Nucleus accumbens (tissue), 56 donors: ENCODE measurements around the gene SLC25A33.
"Not testable (repeated sequence)": the region's sequence is repeated elsewhere in the genome, so short reads cannot be mapped to it uniquely, and the experiment has no call there.

Experiments
- DNase-seq, 56 donors: peaks; one replicate each; lab custom pipeline; 2025; lab: John Stamatoyannopoulos, UW

SLC25A33 gene

DNA sequence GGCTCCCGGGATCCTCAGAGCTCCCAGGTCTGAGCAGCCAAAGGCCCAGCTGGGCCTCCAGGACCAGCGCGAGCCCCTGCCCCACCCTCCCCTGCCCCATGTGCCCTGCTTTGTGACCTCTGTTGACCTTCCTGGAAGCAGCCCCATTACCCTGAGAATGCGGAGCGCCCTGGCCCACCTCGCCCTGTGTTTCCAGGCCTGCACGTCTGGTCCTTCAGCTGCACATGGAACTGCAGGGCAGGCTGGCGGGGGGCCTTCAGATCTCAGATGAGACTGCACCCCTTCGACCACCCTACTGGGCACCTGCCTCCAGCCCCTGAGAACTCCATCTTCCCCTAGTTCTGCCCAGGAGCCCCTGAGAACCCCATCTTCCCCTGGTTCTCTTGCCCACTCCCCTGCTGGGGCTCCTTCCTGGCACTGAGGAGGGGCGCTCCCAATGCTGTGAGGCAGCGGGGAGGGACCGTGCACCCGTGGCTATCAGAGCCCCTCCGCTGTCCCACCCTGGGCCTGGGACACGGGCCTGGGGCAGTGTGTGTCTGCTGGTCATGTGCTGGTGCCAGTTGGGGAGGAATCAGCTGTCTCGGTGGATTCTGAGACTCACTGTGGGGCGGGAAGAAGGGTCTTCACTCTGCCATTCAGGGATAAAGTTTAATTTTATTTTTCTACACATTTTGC is 74.5 kb downstream of the SLC25A33 start:
- DNase-seq: no peak

DNA sequence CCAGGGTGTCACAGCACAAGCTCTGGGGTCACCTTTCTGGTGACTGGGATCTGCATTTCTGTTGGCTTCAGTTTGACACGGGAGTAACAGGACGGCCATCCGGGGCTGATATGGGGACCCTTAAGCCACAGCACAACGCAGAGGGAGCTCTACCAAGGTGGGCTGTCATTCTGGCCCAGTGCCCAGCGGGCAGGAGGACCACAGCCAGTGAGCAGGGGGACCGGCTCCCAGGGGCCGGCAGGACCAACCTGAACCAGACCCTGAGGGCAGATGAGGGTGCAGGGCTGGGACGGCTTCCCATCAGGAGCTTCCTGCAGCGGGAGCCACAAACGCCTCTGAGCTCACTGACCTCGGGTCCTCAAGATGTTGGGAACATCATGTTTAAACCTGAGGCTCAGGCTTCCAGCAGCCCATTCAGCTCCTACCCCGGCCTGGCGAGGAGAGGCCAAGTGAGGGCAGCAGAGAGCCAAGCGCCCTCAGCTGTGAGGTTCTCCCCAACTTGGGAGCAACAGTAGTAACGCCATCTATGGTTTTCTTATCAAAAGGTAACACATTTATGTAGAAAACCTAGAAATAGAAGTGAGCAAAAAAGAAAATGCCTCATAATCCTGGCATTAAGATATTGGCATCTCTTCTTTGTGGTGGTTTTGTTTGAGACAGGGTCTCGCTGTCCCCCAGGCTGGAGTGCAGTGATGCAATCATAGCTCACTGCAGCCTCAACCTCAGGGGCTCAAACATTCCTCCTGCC is 76.2 kb downstream of the SLC25A33 start:
- peak in 24 of 56 donors; percentile 0 to 61 (median 22) for DNase-seq

DNA sequence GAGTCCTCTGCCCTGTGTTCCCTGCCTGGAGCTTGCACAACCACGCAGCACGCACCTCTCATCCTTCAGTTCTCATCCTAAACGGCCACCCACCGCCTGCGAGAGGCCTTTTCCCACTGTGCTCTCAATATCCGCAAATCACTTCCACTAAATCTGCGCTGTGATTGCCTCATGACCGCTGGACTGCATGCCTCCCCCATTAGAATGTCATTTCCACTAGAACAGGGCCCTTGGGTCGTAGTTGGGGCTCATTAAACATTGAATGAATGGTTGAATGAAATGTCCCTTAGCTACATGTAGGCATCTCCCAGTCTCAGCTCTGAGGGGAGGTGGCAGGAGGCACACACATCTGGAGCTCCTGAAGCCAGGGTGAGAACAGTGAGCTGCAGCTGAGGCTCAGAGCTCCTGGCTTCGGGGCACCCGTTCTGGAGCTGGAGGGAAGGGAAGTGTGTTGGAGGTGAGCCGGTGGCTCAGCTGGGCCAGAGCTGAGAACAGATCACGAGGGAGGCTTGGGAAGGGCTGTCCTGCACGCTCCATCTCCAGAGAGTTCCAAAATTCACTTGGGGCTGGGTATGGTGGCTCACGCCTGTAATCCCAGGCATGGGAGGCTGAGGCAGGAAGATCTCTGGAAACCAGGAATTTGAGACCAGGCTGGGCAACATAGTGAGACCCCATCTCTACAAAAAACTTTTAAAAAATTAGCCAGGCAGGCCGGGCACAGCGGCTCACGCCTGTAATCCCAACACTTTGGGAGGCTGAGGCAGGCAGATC is 79.8 kb downstream of the SLC25A33 start:
- DNase-seq: no peak

DNA sequence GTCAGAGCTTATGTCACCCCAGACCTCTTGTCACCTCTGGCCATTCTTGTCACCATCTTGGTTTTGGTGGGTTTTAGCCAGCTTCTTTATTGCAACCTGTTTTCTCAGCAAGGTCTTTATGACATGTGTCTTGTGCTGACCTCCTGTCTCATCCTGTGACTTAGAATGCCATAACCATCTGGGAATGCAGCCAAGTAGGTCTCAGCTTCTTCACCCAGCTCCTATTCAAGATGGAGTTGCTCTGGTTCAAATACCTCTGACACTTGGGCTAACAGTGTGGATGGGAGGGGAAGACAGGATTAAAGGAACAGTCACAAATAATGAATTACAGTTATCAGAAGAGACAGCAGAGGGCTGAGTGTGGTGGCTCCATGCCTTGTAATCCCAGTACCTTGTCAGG is 81.8 kb downstream of the SLC25A33 start:
- no peak for DNase-seq

DNA sequence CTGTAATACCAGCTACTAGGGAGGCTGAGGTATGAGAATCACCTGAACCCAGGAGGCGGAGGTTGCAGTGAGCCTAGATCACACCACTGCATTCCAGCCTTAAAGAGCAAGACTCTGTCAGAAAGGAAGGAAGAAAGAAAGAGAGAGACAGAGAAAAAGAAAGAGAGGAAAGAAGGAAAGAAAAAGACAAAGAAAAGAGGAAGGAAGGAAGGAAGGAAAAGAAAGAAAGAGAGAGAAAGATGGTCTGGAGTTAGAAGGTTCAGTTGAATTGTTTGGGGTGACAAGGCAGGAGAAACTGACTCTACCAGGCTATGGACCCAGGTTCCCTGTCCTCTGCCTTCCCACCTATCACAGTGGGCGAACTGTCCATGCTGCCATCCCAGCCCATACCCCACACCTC is 84.8 kb downstream of the SLC25A33 start:
- no peak for DNase-seq

DNA sequence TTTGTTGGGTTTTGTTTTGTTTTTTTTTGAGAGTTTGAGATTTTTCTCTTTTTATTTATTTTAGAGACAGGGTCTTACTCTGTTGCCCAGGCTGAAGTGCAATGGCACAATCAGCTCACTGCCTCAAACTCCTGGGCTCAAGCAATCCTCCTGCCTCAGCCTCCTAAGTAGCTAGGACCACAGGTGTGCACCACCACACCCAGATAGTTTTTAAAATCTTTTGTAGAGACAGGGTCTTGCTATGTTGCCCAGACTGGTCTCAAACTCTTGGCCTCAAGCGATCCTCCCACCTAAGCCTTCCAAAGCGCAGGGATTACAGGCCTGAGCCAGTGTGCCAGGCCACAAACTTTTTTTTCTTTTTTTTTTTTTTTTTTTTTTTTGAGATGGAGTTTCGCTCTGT is 85.8 kb downstream of the SLC25A33 start:
- not testable (repeated sequence) for DNase-seq

DNA sequence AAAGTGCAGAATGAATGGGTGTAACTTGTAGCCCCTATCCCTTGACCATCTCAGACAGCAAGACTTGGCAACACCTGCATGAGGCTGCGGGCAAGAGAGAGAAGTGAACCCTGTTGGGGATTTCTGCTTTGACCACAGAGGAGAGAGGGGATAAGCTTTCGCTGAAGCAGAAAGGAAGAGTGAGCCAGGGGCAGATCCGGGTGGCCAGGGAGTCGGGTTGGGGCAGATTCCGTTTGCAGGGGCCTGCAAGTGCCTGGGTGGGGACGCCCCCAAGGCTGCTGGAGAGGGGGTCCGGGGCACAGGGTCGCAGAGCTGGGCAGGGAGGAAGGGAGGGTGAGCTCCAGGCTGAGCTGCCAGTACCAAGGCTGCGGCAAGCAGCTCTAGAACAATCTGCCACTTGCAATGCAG is 86.9 kb downstream of the SLC25A33 start:
- DNase-seq: no peak

DNA sequence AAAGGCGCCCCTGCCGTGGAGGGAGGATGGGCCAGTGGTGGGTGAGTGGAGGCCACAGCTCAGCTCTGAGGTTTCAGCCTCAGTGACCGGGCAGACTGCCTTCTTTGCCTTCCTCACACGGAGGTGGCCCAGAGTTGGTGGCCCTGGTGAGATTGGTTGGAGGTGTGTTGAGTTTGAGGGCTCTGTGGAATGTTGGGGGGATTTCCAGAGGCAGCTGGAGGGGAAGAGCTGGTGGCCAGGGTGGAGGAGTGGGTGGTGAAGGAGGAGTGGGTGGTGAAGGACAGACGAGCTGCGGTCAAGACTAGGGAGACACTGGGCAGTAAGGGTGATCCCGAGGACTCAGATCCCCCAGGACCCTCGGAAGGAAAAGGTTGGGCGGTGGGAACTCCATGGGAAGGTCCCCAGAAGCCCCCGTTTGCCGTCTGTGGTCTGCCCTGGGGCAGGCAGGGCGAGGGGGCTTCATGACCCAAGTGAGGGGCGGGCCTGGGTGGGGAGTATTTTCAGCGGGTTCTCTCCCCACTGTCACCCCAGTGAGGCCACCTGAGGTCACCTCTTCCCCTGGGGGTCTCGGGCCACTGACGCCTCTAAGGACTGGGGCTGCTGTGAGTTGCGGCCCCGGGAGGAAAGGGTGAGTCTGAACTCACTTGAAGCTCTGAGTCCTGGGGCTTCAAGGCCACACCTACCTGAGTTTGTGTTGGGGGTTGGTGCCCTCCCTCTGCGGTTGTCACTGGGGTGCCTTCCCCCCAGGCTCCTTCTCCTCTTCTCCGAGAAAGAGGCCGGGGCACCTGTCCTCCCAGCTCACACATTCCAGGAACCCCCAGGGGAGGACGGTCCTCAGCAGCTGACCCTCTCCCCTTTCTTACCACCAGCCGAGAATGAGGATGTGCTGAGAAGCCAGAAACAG is 89.5 kb downstream of the SLC25A33 start:
- DNase-seq: no peak

DNA sequence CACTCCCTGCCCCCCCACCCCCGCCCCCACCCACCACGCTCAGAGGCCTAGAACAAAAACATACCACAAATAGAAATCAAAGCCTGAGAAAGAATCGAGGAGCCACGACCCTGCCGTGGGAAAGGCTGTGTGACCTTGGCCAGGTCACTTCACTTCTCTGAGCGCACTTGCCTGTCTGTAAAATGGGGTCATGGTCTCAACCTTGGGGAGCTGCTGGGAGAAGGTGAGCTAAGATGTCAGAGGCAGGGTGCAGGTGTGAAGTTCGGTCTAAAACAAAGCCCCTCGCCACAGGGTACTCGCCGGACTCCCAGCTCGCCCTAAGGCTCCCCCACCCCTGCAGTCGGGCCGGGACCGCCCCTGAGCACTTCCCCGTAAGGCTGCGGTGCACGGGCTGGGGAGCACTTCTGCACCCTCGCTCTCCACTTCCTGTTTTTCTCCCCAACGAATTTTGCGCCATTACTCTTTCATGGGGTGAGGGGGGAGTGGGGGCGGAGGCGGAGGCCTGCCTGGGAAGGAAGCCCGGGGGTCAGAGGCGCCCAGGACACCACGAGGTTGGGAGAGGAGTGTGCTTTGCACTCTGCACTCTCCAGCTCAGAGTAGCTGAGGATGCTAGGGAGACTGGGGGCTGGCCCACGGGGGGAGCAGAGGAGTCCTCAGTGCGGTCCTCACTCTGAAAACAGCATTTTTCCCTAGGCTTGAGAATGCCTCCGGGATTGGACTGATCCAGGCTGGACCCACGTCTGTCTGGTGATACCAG is 90.4 kb downstream of the SLC25A33 start:
- peak in 11 of 56 donors; percentile 4 to 35 (median 16) for DNase-seq

DNA sequence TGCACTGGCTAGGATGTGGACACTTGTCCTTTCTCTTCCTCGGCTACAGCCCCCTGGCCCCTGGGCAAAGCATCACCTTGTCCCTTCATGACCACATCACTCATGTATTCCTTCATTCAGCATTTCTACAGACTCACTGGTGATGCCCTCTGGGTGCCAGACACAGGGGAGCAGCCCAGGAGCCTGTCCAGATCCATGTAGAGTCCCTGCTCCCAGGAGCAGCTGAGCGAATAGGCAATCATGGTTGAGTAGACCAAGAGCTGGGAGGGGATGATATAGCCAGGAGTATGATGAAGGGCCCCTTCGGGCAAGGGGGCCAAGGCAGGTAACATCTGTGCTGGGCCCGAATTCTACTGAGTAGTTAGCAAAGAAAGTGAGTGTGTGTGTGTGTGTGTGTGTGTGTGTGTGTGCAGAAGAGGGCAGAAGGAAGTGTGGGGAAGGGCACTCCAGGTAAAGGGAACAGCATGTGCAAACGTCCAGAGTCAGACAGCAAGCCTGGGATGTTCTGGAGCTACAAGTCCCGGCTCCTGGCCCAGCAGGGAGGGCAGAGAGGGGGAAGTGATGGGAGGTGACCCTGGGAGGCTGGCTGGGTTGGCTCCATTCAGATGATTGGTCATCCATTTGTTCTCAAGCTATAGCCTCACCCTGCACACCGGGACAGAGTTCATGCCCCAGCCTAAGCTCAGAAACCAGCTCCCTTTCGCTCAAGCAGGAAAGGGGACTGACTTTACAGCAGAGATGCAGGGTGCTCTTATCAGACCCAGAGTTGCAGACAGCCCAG is 91.3 kb downstream of the SLC25A33 start:
- no peak for DNase-seq

DNA sequence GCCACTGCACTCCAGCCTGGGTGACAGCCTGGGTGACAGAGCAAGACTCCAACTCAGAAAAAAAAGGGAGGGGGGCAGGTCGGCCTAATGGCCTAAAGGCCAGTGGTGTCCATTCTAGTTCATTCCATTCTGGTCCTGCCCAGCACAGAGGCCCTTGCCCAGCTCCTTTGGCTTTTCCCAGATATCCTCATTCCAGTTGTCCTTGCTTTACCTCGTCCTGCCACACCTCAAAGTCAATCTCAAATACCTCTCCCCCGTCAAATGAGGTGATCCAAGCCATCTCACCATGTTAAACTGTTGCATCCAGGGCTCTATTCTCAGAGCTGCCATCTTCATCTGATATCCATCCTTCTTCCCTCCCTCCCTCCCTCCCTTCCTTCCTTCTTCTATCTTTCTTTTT is 92.3 kb downstream of the SLC25A33 start:
- DNase-seq: no peak

DNA sequence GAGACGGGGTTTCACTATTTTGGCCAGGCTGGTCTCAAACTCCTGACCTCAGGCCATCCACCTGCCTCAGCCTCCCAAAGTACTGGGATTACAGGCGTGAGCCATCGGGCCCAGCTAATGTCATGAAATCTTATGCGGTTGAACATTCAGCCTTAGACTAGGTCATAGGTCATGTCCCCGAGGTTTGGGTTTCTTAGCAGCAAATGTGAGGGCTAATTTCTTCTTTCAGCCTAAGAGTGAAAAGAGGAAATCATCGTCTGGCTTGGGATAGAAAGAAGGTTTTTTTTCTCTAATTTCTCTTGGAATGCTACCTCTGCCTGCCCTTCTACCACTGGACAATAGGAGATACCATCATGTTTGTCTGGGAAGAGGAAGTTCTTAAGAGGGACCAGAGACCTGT is 94.2 kb downstream of the SLC25A33 start:
- DNase-seq: no peak

DNA sequence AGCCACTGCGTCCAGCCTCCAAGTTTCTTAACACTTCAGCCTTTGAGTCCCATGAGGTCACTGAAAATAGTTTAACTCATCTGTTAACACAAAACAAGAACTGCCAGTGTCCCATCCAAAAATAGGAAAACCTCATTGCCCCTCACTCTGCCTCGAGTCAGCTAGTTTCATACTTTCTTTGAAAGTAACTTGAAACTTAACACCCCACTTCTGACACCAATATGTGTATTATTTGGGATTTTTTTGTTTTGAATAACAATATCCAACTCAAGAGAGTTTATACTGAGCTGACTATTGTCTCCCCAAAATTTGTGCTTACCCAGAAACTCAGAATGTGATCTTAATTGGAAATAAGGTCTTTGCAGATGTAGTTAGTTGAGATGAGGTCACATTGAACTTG is 95.3 kb downstream of the SLC25A33 start:
- DNase-seq: no peak
